Measurements from ENCODE around the gene SIM1.
"Not testable (repeated sequence)": the region's sequence is repeated elsewhere in the genome, so short reads cannot be mapped to it uniquely, and the experiment has no call there.

The SIM1 gene

DNA sequence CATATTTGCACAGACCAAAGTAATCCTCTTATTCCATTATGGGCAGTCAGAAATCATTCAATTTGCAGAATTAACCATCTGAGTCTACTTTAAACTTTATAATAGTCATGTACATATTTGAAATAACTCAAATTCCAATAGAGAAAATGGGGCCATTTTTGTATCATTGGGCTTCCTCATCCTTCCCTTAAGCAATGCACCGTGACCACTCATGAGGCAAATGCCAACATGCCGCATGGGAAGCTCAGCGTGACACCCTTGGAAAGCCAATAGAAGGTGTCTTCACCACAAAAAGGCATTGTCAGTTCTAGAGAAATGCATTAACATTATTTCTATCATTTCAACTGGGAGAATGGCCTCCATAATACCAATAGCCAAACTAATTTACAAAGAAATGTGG is 38.5 kb downstream of the SIM1 start:
- DNase-seq, result no peak

DNA sequence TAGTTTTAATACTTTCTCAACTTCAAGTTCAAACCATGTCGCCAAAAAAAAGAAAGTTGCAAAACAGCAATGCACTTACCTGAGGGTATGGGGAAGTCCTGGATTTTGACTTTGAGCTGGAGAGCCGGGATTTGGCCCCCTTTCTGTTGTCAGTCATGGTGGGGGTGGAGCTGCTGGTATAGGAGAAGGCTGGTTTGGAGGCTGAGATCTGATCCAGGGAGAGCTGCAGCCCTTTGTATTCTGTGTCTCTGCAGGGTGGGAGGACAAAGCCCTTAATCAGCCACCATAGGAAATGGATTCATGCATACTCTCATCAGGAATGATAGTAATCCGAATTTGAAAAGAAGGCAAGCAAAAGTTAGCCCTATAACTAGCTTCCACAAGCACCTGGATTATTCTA is 44.0 kb downstream of the SIM1 start:
- DNase-seq, result no peak

DNA sequence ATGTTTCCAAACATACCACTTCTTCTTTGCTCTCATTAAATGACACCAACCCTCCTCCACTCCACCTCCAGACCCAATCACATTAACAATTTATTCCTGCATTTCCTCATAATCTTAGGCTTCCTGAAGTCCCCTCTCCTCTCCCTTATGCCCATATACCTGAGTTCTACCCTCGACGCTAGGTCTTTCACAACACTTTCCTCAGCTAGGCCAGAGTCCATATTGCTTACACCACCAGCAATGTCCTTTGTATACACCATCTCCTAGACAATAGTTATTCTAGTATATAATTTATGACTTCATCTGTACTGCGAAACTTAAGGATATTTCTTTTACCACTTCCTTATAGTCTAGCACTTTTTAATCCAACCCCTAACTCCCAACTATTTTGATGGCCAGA is 47.7 kb downstream of the SIM1 start:
- no peak for DNase-seq

DNA sequence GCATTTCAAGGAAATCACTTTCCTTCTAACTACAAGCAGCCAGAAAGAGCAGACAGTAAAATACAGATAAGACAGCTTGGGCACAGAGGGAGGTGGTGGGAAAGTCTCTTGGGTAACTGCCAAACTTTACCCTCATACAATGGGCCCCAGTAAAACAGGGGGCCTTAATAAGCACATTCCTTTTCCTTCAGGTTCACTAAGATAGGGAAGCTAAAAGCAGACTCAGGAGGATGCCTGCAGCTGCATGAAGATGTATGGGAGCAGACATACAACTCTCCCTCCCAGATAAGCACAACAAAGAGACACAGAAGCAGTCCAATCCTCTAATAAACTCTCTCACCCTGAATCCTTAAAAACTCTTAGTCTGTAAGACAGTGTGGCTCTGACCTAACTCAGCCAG is 49.0 kb downstream of the SIM1 start:
- DNase-seq, result no peak

DNA sequence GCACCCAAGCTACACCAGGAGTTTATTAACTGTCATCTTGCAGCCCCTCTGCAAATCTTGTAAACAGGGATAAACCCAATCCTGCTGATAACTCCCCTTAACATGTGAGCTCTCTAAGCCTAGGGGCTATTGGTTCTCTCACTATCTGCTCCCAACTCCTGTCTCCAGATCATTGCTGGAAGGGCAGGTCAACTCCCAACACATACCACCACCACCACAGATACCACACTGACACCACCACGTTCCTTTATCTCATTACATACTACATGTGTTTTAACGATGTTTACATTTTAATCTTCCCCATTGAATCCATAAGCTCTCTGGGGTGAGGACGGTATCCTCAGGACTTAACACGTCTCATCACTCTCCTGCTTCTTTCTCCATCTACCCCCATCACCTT is 51.8 kb downstream of the SIM1 start:
- no peak for DNase-seq

DNA sequence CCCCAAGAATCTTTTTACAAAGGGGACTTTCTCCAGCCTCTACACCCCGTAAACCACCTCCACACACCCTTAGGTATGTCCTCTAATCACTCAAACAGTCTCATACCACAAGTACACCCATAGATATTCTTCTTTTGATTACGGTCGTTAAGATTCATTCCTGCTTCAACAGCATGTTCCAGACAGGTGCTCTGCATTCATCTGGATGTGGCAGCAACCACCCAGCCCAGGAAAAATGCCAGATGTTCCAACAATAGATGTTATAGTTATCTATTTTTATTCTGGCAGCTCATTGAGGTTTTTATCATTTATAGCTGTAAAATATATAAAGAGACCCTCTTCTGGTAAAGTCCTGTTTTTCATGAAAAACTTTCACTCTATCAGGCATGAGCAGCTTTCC is 60.7 kb downstream of the SIM1 start:
- DNase-seq, result no peak

DNA sequence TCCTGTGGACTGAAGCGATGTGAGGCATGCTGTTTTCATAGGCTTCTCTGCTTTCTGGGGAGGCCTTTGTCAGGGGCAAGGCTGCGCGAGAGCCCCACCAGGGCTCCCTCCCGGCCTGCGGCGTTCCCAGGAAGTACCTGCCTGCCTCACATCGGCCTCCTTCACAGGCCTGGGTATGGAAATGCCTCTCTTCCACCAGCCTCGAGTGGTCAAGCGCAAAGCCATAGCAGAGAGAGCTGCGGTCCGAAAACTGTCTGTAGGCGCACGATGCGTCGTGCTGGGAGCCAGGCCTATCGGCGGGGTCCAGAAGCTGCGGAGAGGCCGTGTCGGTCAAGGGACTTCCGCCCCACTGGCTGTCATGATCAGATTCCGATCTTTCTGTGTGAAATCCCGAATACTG is 71.2 kb downstream of the SIM1 start:
- DNase-seq, result no peak

DNA sequence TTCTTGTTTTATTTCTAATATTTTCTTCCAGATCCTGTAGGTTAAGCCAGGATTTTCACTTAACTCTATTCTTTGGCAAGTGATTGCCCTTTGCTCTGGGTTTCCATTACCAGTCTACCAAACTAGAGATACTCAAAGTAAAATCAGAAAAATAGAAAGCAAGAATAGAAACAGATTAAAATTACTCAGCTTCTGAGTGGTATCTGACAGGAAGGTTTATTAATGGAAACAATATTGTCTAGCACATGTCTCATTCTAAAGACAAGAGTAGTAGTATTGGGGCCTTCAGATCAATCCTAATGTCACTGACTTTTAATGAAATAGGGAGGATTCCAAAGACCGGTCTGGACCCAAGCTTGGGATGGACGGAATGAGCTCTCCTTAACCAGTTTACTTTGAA is 72.3 kb downstream of the SIM1 start:
- DNase-seq, result no peak

DNA sequence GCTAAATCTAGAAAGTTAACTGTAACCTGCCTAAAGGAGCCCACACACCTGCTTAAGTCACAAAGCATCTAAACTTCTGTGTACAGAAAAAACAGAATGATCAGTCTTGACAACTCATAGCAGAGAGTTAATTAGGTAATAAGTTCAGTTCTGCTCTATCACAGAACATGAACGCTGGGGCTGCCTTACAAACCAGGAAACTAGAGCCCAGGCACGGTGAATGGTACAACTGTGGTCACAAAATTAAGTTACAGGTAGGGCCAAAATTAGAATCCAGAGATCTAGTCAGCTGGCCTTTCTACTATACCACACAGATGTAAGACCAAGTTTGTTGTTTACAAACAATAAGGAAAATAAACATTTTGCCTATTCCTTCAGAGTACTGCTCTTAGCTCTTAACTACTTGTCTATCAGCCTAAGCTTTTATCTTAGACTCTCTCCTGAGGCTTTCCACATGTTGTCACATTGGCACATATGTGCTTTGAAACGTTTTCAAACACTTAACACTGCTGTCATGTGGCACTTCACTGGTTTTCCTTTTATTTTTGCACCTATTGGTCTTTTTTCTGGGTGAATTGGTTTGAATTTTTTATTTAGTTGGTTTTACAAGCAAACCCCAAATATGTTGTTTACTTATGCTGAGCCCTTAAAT is 75.7 kb downstream of the SIM1 start:
- no peak for DNase-seq

DNA sequence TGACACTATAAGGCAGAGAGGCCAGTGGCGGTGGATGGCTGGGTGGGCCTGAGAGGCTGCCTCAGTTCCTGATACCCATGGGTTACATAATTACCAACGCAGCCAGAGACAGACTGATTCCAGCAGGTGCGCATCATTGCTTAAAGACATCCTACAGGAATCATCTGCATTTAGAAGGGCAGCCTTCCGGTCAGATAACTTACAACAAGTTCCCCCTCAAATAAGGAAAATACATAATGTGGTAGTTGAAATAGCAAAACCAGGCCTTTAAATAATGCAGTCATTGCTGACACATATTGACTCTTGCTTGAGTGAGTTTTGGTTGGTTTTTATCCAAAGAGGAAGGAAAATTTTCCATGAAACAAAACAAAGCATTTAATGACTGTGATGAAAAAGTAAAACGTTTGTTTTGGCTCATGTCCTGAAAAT is 81.9 kb downstream of the SIM1 start:
- no peak for DNase-seq

DNA sequence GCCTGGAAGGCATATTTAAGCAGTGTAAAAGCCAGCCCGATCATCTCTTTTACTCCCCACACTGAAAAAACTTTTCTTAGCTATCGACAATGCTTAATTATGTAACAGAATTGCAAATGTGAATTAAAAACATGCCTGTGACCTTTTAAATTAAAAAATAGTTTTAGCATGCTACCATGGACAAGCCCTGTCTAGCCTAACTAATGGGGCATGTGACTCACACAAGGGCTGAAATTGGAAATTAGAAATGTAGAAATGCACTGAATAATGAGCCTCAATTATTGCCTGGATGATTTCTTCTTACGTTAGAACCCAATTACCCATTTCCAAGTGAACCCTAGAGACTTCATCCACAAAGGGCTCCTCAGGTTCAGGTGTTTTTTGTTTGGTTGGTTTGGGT is 82.7 kb downstream of the SIM1 start:
- no peak for DNase-seq

DNA sequence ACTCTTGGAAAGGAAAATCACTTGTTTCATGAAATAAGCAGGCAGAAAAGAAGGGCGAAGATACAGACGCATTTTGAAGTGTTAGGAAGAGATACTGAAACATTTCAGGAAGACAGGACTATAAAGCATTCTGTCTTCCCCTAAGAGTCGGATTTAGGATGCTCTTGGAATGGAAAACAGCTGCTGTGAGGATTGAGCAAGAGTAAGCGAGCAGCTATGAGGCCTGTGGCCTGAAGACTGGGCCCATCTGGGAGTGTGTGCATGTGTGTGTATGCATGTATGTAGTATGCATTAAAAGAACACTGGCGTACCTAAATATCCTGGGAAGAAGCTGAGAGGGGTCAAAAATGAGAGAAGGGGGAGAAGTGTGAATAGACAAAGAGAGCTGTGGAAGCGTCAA is 83.6 kb downstream of the SIM1 start:
- DNase-seq, result no peak

DNA sequence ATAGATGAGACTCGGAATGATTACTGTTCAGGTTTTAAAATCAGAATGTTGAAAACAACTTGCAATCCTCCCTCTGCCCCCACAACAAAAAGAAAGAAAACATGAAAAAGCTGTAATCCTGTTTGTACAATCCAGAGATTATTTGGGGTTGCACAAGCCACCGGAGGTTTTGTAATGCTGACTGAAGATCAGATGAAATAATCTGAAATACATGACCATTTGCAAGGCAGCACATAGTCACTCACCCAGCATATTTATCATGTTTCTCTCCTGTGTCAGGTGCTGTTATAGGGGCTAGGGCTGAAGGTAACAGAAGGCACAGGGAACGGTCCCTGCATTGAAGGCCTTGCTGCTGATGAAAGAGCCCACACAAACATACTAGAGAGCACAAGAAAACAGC is 85.3 kb downstream of the SIM1 start:
- DNase-seq, result no peak

DNA sequence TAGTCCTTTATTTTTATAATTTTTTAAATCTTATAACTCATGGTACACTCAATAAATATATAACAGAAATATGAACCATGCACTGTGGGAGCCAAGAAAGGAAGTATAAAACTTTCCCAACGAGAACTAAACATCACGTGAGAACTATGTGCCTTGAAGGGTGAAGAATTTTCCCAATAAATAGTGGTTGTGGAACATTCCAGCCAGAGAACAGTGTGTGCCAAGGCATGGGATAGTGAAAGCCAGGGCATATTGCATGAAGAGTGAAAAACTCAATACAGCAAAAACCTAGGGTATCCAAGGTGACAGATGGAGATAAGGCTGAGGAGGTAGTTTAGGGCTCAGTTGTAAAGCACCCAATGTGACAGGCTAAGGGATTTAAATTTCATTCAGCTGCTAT is 86.1 kb downstream of the SIM1 start:
- no peak for DNase-seq

DNA sequence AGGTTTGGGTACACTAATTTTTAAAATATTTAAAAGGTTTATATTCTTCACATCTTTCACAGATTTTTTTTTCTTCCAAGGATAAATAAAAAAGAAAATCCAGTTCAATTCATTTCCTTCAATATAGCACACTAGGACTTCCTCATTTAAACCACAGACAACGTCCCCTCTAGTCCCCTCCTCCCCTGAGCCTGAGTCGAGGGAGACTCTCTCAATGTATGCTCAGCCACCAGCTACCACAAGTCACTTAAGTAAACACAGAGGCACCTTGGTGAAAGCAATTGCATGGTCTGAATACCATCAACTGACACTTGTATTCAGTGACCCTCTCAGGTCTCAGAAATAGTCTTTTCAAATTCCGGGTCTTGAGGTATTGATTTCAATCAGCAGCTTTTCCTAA is 88.6 kb downstream of the SIM1 start:
- no peak for DNase-seq

DNA sequence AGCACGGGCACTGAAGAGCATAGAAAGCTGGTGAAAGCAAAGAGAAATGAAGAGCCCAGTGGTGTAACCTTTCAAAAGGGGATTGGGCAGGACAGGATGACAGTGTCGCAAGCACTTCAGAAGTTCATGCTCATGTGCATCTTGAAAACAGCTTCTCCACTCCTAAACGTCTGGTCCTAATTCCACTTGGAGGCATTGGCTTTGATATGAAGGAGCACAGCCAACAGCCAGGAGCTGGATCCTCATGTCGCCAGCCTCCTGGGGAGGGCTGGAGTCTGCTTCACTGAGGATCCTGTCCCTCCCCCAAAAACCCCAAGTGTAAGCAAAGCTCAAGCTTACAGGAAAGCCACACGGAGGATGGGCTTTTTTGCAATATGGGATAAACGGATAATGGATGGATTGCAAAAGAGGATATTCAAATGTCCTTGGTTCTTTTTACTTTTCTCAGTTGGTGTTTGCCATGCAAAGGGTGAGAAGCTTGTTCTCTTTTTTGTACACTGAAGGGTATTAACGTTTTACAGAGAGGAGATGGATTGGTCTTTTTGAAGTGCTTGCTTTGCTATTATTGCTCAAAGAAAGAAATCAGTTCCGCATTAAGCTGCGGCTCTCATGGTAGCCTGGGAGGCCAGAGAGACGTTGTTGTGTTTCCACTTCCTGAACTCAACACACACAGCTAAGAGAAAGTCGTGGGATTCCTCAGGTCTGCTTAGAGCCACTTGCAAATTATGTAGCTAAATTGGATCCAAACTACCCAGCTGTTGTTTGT is 92.2 kb downstream of the SIM1 start:
- no peak for DNase-seq

DNA sequence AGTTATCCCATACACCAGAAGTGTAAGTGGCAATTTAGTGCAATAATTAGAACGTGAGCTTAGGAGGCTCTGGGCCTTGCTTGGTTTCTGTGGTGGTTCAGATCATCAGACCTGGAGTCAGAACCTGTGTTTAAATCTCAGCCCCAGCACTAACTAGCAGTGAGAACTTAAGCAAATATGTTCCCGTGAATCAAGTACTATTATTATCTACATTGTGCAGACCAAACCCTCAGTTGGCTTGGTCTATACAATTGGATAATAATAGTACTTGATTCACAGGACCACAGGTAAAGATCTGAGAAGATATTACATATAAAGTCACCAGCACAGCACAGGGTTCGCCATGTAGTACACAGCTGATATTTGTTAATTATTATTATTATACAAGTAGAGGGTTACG is 93.1 kb downstream of the SIM1 start:
- no peak for DNase-seq

DNA sequence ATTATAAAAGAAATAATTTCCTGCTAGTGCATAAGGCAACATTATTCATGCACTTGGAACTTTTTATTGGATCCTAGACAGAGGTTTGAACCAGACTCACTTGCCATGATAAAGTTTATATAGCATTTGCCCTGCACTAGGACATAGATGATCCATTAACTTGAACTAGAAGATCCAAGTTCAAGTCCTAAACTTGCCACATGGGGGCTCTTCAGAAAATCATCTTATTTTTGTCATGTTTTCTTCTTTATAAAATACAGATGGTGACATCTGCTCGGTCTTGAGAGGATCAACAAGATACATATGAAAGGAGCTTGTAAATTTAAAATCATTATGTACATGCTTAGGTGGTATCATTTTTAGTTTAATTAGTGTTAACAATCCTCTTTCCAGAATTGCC is 94.5 kb downstream of the SIM1 start:
- no peak for DNase-seq

DNA sequence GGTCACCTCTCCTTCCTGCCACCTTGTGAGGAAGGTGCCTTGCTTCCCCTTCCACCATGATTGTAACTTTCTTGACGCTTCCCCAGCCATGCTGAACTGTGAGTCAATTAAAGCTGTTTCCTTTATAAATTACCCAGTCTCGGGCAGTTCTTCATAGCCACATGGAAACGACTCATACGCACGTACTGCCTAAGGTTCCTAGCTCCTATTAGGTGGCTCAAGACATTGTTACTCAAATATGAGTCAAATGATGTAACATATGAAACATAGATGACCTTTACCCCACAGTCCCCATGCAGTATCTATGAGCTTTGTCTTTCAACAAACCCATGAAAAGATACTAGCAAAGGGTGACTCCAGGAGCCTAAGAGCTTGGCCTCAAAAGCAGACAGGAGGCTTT is 98.3 kb downstream of the SIM1 start:
- DNase-seq, result no peak

DNA sequence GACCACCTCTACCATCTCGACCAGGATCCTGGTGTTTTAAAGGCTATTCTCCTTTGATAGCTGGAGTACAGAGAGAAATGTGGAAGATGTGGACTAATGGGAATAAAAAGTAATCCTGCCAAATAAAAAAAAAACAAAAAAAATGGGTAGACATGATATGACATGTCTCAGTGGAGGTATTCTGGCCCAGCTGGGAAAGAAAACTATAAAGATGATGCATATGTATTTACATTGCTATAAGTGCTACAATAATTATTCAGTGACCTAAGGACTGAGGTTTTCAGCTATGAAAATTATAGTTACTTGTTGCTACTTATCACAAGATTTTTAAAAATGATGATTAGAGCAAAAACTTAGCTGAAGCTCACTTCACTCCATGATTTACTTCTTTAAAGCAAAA is 101.1 kb downstream of the SIM1 start:
- DNase-seq, result no peak

DNA sequence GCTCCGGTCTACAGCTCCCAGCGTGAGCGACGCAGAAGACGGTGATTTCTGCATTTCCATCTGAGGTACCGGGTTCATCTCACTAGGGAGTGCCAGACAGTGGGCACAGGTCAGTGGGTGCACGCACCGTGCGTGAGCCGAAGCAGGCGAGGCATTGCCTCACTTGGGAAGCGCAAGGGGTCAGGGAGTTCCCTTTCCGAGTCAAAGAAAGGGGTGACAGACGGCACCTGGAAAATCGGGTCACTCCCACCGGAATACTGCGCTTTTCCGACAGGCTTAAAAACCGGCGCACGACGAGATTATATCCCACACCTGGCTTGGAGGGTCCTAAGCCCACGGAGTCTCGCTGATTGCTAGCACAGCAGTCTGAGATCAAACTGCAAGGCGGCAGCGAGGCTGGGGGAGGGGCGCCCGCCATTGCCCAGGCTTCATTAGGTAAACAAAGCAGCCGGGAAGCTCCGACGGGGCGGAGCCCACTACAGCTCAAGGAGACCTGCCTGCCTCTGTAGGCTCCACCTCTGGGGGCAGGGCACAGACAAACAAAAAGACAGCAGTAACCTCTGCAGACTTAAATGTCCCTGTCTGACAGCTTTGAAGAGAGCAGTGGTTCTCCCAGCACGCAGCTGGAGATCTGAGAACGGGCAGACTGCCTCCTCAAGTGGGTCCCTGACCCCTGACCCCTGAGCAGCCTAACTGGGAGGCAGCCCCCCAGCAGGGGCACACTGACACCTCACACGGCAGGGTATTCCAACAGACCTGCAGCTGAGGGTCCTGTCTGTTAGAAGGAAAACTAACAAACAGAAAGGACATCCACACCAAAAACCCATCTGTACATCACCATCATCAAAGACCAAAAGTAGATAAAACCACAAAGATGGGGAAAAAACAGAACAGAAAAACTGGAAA is 109.7 kb downstream of the SIM1 start:
- DNase-seq, result not testable (repeated sequence)

DNA sequence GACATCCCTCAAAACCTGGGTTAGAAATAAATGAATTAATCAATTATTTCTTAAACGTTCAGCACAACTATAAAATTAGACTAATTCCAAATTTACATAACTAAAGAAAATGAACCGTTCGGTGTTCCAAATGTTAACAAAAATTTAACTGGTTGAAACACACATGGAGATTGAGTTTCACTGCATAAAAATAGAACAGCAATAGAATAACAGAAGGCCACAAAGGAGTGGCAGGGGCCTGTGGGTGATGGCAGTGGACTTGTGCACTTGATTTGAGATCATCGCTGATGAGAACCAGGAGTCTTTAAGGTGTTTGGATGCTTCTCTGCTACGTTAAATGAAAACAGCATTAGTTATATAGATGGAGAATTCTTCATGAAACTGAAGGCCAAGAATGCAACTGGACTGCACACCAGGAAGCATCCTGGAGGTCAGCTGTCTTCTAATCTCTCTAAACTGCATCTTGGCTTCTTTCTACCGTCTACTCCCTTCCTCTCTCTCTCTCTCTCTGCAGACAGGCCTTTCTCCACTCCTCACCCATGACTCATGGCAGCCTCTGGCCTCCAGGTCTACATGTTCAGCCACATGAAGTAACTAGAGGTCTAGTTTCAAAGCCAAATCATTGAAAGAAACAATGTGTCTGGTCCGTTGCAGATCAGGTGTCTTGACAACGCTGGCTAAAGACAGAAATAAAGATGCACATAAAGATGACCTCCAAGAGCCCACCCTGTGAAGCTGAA is 111.3 kb downstream of the SIM1 start:
- DNase-seq, result no peak

DNA sequence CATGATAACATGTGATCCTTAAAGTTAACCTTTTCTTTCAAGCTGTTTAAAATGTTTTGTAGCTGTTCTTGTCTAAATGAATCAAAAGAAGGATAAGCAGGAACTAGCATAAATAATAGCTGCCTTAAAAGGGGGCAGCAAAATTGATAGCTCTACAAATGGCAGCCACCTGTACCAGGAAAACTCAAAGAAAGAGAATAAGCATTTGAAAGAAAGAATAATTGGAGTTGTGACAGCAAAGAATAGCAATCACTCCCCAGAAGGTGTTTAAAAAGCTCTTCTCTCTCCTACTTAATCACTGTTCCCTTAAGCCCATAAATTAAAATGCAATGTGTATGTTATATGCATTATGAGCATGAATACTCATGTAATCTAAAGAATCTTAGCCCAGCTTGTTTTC is 114.6 kb downstream of the SIM1 start:
- DNase-seq, result no peak
